Smooth muscle cell (in vitro differentiated cells): Measurements from ENCODE around the gene BUB3. TPM values are rescaled to one million over a fixed set of nuclear protein-coding genes. Genes with fewer than 3 reads are reported as not detected.

Experiments used
- DNase-seq: peaks from one replicate; lab custom pipeline; 2025; ENCODE audit not compliant: unreplicated experiment; lab: John Stamatoyannopoulos, UW
- H2AFZ ChIP-seq: fragments of 200-600 bp; sonication (generic); 2 replicates; pipeline ENCODE4 v1.6.0; 2016; ENCODE audit warnings: antibody characterized with exemption, low read depth, mild to moderate bottlenecking
- H3F3A ChIP-seq: fragments of 200-600 bp; sonication (generic); 2 replicates; pipeline ENCODE4 v1.6.0; 2017; ENCODE audit warnings: antibody characterized with exemption, low read depth
- H3K27ac ChIP-seq: fragments of 200-600 bp; sonication (generic); 2 replicates; pipeline ENCODE4 v1.5.1; 2016; ENCODE audit warnings: low read depth, mild to moderate bottlenecking
- H3K27me3 ChIP-seq: fragments of 200-600 bp; sonication (generic); 2 replicates; pipeline ENCODE4 v1.6.1; 2016; ENCODE audit warnings: low read depth, mild to moderate bottlenecking
- H3K36me3 ChIP-seq: fragments of 200-600 bp; sonication (generic); 2 replicates; pipeline ENCODE4 v1.5.1; 2016; ENCODE audit warnings: low read depth
- H3K4me1 ChIP-seq: fragments of 200-600 bp; sonication (generic); 2 replicates; pipeline ENCODE4 v1.5.1; 2016; ENCODE audit warnings: low read depth
- H3K4me2 ChIP-seq: fragments of 200-600 bp; sonication (generic); 2 replicates; pipeline ENCODE4 v1.6.0; 2016; ENCODE audit warnings: mild to moderate bottlenecking
- H3K4me3 ChIP-seq: fragments of 200-600 bp; sonication (generic); 2 replicates; pipeline ENCODE4 v1.5.1; 2016; ENCODE audit warnings: mild to moderate bottlenecking
- H3K79me2 ChIP-seq: fragments of 200-600 bp; sonication (generic); 2 replicates; pipeline ENCODE4 v1.6.0; 2016; ENCODE audit warnings: low read depth, mild to moderate bottlenecking
- H3K9ac ChIP-seq: fragments of 200-600 bp; sonication (generic); 2 replicates; pipeline ENCODE4 v1.6.0; 2016; ENCODE audit warnings: low read depth
- H3K9me3 ChIP-seq: fragments of 200-600 bp; sonication (generic); replicated peaks from 2 replicates; pipeline ENCODE4 v1.5.1; 2016; ENCODE audit warnings: low read depth
- H4K20me1 ChIP-seq: fragments of 200-600 bp; sonication (generic); 2 replicates; pipeline ENCODE4 v1.6.0; 2016; ENCODE audit warnings: low read depth
- WGBS: methylation state at CpG from one replicate; pipeline ENCODE4 v1.1.7; 2016; ENCODE audit warnings: low lambda C conversion rate; 5-methylcytosine and 5-hydroxymethylcytosine counted together
- polyA plus RNA-seq: library from polyadenylated mRNA; unstranded; fragments of >200 nt; fragmentation: Nextera tagmentation; extraction: Ambion mirVana; gene quantifications from 2 replicates; pipeline ENCODE4 v1.2.1, GENCODE V29; 2016
- total RNA-seq: library from RNA; depleted of rRNA; stranded (reverse); fragments of >200 nt; gene quantifications from 2 replicates; pipeline ENCODE4 v1.2.3, GENCODE V29; 2014
- TF ChIP-seq, protein P1 (sequence below): fragments of 200-600 bp; sonication (generic); IDR thresholded peaks from 2 replicates; pipeline ENCODE4 v1.5.1; 2017; ENCODE audit warnings: borderline replicate concordance, mild to moderate bottlenecking, antibody characterized with exemption; ENCODE audit not compliant: insufficient read depth, poor library complexity, severe bottlenecking

The BUB3 gene
- total and polyA plus RNA-seq, 2 experiments from 2014 or later: 75.3 to 78.4 TPM

DNA sequence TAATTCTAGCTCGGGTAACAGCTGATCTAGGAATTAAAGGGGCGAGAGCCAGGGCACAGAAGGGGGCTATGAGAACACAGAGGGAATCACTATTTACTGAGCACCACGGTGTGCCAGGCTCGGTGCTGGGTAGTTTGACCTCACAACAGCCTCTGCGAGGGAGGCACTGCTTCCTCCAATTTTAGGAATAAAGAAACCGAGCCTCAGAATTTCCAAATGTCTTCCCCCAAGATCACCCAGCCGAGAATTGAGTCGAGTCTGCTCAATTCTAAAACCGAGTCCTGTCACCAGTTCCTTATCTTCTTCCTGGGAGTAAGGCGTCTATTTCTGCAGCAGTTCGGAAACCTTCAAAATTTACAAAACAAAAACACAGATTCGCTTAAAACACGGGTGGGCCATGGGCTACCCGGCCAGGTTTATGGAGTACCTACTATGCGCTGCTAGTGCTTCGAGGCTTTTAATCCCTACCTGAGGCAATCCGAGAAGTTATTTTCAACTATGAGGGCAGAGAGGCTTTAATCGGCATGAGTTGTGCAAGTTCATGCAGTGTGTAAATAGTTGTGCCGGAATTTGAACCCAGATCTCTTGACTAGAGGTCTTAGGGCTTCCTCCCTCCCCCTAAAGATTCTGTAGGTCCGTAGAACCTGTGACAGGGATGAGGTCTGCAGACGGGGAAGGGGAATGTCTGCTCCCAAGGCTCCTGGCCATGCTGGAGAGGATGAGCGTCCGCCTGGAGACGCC is 7.1 kb upstream of the BUB3 start:
- Histone ChIP-seq H3K4me3 (no peak overlapping the region), H3K9me3 (no peaks in the 10 kb centered on the region), H4K20me1 (no peaks in the 10 kb centered on the region), H3K36me3 (no peaks in the 10 kb centered on the region), H3F3A (no peaks in the 10 kb centered on the region), H2AFZ (no peak overlapping the region), H3K27me3 (peaks cover 100% of the 10 kb centered on the region), H3K9ac (no peak overlapping the region), H3K27ac (no peak overlapping the region), H3K4me1 (peaks cover 28% of the 10 kb centered on the region), H3K79me2 (no peaks in the 10 kb centered on the region), H3K4me2 (no peak overlapping the region)
- no peak for DNase-seq
- 19% methylated on average over 24 of the region's 24 CpGs for WGBS
- TF ChIP-seq, protein P1, sequence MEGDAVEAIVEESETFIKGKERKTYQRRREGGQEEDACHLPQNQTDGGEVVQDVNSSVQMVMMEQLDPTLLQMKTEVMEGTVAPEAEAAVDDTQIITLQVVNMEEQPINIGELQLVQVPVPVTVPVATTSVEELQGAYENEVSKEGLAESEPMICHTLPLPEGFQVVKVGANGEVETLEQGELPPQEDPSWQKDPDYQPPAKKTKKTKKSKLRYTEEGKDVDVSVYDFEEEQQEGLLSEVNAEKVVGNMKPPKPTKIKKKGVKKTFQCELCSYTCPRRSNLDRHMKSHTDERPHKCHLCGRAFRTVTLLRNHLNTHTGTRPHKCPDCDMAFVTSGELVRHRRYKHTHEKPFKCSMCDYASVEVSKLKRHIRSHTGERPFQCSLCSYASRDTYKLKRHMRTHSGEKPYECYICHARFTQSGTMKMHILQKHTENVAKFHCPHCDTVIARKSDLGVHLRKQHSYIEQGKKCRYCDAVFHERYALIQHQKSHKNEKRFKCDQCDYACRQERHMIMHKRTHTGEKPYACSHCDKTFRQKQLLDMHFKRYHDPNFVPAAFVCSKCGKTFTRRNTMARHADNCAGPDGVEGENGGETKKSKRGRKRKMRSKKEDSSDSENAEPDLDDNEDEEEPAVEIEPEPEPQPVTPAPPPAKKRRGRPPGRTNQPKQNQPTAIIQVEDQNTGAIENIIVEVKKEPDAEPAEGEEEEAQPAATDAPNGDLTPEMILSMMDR: no peak

DNA sequence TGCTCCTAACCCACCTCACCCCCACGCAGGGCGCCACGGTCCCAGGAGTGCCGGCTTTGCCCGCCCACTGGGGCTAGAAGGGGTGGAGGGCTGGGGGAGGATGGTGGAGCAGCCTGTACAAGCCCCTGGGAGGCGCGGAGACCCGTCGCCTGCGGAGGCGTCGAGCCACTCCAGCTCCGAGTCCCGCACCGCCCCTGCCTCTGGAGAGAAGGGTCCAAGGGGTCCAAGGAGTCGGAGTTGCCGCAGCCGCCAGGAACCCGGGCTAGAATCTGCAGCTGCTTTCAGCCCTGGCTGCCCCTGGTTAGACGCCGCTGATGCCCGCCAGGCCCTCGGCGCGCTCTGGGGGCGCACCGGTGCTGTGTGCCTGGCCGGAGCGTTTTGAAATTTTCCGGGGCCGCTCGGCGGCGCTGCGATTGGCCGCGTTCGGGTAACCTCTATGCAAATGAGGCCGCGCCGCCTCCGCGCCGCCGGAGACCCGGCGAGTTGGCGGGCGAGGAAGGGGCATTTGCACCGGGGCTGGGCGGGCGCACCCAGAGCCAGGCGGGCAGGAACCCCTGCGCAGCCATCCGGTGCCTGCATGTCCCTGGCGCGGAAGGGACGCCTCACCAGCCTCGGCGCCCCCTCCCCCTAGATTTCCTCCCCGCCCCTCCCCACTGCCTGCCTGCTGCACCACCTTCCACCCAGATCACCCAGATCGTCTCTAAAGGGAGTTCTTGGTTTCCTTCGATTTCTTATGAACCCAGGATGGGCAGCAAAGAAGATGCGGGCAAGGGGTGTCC is 6.4 kb upstream of the BUB3 start, which contains the start of gene HMX2:
Gene HMX2 (plus strand): TSS at position 502 of the 779 bp plus-strand sequence. CDS start 243 bp downstream, at position 745.
- Histone ChIP-seq H3F3A (no peaks in the 10 kb centered on the region), H2AFZ (no peak within 1 kb of the TSS), H3K79me2 (no peaks in the 10 kb centered on the region), H3K9me3 (no peaks in the 10 kb centered on the region), H3K9ac (no peak within 1 kb of the TSS), H3K36me3 (no peaks in the 10 kb centered on the region), H3K27ac (no peak within 1 kb of the TSS), H3K27me3 (peaks cover 100% of the 10 kb centered on the region), H4K20me1 (no peaks in the 10 kb centered on the region), H3K4me3 (no peak within 1 kb of the TSS), H3K4me1 (peaks cover 28% of the 10 kb centered on the region), H3K4me2 (peak within 1 kb of the TSS; percentile 86)
- DNase-seq: no peak
- TF ChIP-seq, protein P1: no peak
- WGBS: 3% methylated on average over 61 of the region's 64 CpGs

DNA sequence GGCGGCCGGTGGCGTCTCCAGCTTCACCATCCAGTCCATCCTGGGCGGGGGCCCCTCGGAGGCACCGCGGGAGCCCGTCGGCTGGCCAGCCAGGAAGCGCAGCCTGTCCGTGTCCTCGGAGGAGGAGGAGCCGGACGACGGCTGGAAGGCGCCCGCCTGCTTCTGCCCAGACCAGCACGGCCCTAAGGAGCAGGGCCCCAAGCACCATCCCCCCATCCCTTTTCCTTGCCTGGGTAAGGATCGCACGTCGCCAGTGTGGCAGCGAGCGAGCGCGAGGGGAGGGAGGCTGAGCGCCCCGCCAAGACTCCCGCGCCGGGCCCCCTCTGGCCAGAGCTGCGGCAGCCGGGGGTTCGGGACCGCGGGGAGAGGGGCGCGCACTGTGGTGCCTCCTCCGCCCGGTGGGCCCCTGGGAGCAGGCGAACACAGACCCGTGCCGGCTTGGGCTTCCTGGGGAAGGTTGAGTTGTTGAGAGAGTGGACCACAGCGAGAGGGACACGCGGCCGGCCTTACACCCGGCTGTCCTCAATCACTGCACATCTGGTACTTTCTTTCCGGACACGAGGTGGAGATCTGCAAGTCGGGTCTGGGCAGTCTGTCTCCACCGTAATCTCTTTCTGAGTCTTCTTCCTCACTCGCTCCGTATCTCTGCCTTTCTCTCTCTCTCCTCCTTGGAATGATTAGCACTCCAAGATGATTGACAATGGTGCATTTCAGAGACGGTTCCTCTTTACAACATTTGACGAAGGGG is 5.6 kb upstream of the BUB3 start:
- TF ChIP-seq, protein P1: no peak
- WGBS: 1% methylated on average over 40 of the region's 55 CpGs
- no peaks in the 10 kb centered on the region for H3K36me3 ChIP-seq

More for the DNA sequence above, 5.6 kb upstream of the BUB3 start:
- no peaks in the 10 kb centered on the region for H3F3A ChIP-seq
- no peak overlapping the region for H2AFZ ChIP-seq
- H4K20me1 ChIP-seq: no peaks in the 10 kb centered on the region
- no peak overlapping the region for H3K9ac ChIP-seq
- H3K4me1 ChIP-seq: peaks cover 28% of the 10 kb centered on the region
- H3K9me3 ChIP-seq: no peaks in the 10 kb centered on the region
- peak overlapping the region; percentile 86 for H3K4me2 ChIP-seq
- H3K27me3 ChIP-seq: peaks cover 99% of the 10 kb centered on the region
- H3K27ac ChIP-seq: no peak overlapping the region
- H3K4me3 ChIP-seq: no peak overlapping the region
- DNase-seq: no peak
- no peaks in the 10 kb centered on the region for H3K79me2 ChIP-seq
